ENCODE data around the gene TEKT3.

TEKT3 gene

GRCh38 chr17:15263206-15263579, 78.2 kb downstream of the TEKT3 start:
- DNase-seq = peak; percentile 92

- DNase-seq = peak; percentile 91
These were observed 78.8 kb downstream of the TEKT3 start for GRCh38 chr17:15262291-15263205.

- peak; percentile 72 for DNase-seq
These were observed 79.6 kb downstream of the TEKT3 start for GRCh38 chr17:15261802-15262290.

GRCh38 chr17:15261258-15261801, 80.1 kb downstream of the TEKT3 start:
- DNase-seq = peak; percentile 84

GRCh38 chr17:15260376-15261257, 80.8 kb downstream of the TEKT3 start:
- peak; percentile 96 for DNase-seq

GRCh38 chr17:15257796-15258512, 83.4 kb downstream of the TEKT3 start:
- peak; percentile 33 for DNase-seq

- DNase-seq = peak; percentile 88
These were observed 84.1 kb downstream of the TEKT3 start for GRCh38 chr17:15257258-15257788.

- no peak for DNase-seq
These were observed 84.7 kb downstream of the TEKT3 start for GRCh38 chr17:15256689-15257088.

- DNase-seq = peak; percentile 18
These were observed 85.5 kb downstream of the TEKT3 start for GRCh38 chr17:15255713-15256454.
